Peyer's patch (tissue), 4 donors: ENCODE results near the gene FBXO31. TPM values are rescaled to one million over a fixed set of nuclear protein-coding genes. Genes with fewer than 3 reads are reported as not detected.
"Not testable (repeated sequence)": the region's sequence is repeated elsewhere in the genome, so short reads cannot be mapped to it uniquely, and the experiment has no call there.

Source experiments
- DNase-seq, 3 donors: peaks; one replicate each; pipeline ENCODE4 v3.0.0-alpha.2; 2017 to 2019
- H3K27ac ChIP-seq, 4 donors: fragments of 200-600 bp; sonication (generic); one replicate each; pipeline ENCODE4 v1.5.1; 2016 to 2019
- H3K27me3 ChIP-seq, 2 donors: fragments of 200-600 bp; sonication (generic); one replicate each; pipeline ENCODE4 v1.5.1; 2019
- H3K36me3 ChIP-seq, 3 donors: fragments of 200-600 bp; sonication (generic); one replicate each; pipeline ENCODE4 v1.5.1; 2016 to 2019
- H3K4me1 ChIP-seq, 4 donors: fragments of 200-600 bp; sonication (generic); one replicate each; pipeline ENCODE4 v1.5.1; 2016 to 2019
- H3K4me3 ChIP-seq, 4 donors: fragments of 200-600 bp; sonication (generic); 1 replicate in 3 of 4; 2 replicates in 1 of 4; pipeline ENCODE4 v1.5.1; 2016 to 2019; ENCODE audit warnings: mild to moderate bottlenecking in 1 of 4
- H3K9me3 ChIP-seq, 4 donors: fragments of 200-600 bp; sonication (generic); one replicate each; pipeline ENCODE4 v1.5.1; 2016 to 2019; ENCODE audit warnings: mild to moderate bottlenecking in 1 of 4
- POLR2A ChIP-seq, 2 donors: fragments of 450-650 bp; IDR thresholded peaks; one replicate each; pipeline ENCODE4 v1.5.1; 2017; ENCODE audit warnings: antibody characterized with exemption in 2 of 2, mild to moderate bottlenecking in 2 of 2, moderate library complexity in 2 of 2
- total RNA-seq, 4 donors: library from RNA; depleted of rRNA; stranded (reverse); fragments of >200 nt; gene quantifications; one replicate each; pipeline ENCODE4 v1.1.0, GENCODE V29; 2016
- TF ChIP-seq, protein P1 (sequence below), 6 experiments: fragments of 450-650 bp in 4 of 6; fragments of 200-600 bp in 2 of 6; sonication (generic) in 1 of 6; IDR thresholded peaks; one replicate each; pipeline ENCODE4 v1.5.1; 2017 to 2019; ENCODE audit warnings: antibody characterized with exemption in 6 of 6, mild to moderate bottlenecking in 3 of 6, moderate library complexity in 1 of 6

FBXO31 gene
- total RNA-seq, 4 donors from 2014 or later = 135 to 207 (median 191) TPM

- H3K27ac ChIP-seq = no peak overlapping the region
- H3K27me3 ChIP-seq = no peaks in the 10 kb centered on the region
- no peaks in the 10 kb centered on the region for H3K9me3 ChIP-seq
- TF ChIP-seq, protein P1, sequence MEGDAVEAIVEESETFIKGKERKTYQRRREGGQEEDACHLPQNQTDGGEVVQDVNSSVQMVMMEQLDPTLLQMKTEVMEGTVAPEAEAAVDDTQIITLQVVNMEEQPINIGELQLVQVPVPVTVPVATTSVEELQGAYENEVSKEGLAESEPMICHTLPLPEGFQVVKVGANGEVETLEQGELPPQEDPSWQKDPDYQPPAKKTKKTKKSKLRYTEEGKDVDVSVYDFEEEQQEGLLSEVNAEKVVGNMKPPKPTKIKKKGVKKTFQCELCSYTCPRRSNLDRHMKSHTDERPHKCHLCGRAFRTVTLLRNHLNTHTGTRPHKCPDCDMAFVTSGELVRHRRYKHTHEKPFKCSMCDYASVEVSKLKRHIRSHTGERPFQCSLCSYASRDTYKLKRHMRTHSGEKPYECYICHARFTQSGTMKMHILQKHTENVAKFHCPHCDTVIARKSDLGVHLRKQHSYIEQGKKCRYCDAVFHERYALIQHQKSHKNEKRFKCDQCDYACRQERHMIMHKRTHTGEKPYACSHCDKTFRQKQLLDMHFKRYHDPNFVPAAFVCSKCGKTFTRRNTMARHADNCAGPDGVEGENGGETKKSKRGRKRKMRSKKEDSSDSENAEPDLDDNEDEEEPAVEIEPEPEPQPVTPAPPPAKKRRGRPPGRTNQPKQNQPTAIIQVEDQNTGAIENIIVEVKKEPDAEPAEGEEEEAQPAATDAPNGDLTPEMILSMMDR (IDR thresholded peaks at IDR 0.05) = no peak
- no peak for TF ChIP-seq POLR2A (IDR thresholded peaks at IDR 0.05)
- H3K4me3 ChIP-seq = no peak overlapping the region
- peaks cover 0 to 6% (median 0%) of the 10 kb centered on the region in 4 donors for H3K4me1 ChIP-seq
- no peak for DNase-seq
- H3K36me3 ChIP-seq = peaks cover 0 to 85% (median 0%) of the 10 kb centered on the region in 3 donors
Observed at GRCh38 chr16:87340198-87340597, 43.4 kb downstream of the FBXO31 start.

GRCh38 chr16:87339724-87340105 lies 43.9 kb downstream of the FBXO31 start:
- not testable (repeated sequence) for H3K27me3 ChIP-seq, H3K4me3 ChIP-seq, DNase-seq, H3K27ac ChIP-seq, H3K4me1 ChIP-seq, H3K9me3 ChIP-seq
- H3K36me3 ChIP-seq = peaks cover 0 to 90% (median 0%) of the 10 kb centered on the region in 3 donors

DNA sequence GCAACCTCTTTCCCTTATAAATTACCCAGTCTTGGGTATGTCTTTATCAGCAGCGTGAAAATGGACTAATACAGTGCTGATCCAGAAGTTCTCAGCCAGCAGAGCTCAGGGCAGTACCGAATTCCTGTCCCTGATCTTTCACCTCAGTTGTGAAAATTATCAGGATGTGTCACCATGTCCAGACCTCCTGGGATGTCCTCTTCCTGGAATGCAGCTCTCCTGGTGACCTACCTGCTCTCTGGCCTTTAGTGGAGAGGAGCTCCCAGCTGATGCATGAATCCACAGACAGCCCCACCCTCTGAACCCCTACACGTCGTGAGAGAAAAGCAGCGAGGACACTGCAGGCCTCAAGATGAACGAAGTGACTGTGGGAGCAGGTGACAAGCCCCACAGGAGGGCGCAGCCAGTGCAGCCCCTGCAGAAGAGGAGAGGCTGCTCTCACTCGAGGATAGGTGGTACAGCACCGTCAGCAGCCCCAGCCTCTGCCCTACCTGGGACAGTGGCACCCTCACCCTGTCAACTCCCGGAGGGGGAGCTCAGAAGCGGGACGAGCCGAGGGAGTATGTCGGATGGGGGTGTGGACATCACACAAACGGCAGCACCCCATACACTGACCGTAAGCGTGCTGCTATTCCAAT lies 44.4 kb downstream of the FBXO31 start:
- TF ChIP-seq, protein P1 (IDR thresholded peaks at IDR 0.05) = no peak
- no peak for TF ChIP-seq POLR2A (IDR thresholded peaks at IDR 0.05)
- no peak for DNase-seq
- H3K4me1 ChIP-seq = no peaks in the 10 kb centered on the region

DNA sequence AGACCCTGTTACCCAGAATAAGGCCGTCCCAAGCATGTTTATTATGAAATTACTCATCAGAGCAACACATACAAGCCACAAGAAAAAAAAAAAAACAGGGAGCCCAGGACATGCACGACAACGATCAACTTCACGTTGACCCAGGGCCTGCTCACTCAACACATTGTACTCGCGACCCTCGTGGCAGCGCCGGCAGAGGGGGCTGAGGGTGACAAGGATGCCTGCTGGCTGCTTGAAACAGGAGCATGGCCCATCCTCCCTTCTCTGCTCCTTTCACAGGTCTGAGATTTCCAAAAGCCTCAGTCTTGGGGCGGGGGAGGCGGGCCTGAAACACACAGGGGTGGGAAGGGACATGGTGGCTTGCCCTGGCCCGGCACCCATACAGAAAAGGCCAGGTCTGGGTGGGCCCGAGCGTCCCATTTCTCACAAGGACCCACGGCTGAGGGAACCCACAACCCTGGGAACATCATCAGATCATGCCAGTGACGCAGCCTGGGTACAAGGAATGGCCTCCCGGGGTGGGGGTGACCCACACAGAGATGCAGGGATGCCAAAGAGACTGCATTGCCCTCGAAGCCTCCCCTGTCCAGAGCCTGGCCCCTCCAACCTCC lies 45.3 kb downstream of the FBXO31 start:
- Histone ChIP-seq H3K27me3 (no peaks in the 10 kb centered on the region), H3K9me3 (no peaks in the 10 kb centered on the region), H3K27ac (no peak overlapping the region), H3K36me3 (peaks cover 0 to 93% (median 0%) of the 10 kb centered on the region in 3 donors), H3K4me3 (no peak overlapping the region), H3K4me1 (no peaks in the 10 kb centered on the region)
- TF ChIP-seq POLR2A (IDR thresholded peaks at IDR 0.05) = no peak
- TF ChIP-seq, protein P1 (IDR thresholded peaks at IDR 0.05) = no peak
- no peak for DNase-seq

More for the DNA sequence above, 44.4 kb downstream of the FBXO31 start:
- Histone ChIP-seq H3K36me3 (peaks cover 0 to 93% (median 0%) of the 10 kb centered on the region in 3 donors), H3K4me3 (no peak overlapping the region), H3K9me3 (no peaks in the 10 kb centered on the region), H3K27ac (no peak overlapping the region), H3K27me3 (no peaks in the 10 kb centered on the region)

DNA sequence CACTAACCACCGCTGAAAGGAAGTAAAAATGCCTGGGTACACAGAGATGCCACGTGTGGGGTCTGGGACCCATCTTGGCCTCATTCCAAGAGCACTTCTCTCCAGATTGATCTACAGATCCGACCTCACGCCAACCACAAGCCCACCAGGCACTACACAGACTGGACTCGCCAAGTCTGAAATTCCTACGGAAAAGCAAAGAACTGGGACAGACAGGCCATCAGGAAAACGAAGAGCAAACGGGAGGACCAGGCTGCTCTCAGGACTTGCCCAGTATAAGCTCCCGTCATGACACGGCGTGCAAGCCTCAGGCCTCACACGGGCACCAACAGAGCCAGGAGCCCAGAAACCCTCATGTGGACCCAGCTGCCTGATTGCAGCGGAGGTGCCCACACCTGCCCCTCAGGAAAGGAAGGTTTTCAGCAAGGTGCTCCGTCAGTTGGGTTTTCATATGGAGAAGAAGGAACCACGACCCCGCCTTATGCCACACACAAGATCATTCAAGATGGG lies 46.3 kb downstream of the FBXO31 start:
- no peak for DNase-seq
- H3K36me3 ChIP-seq = peaks cover 0 to 92% (median 0%) of the 10 kb centered on the region in 3 donors
- no peak for TF ChIP-seq POLR2A (IDR thresholded peaks at IDR 0.05)
- TF ChIP-seq, protein P1 (IDR thresholded peaks at IDR 0.05) = no peak

More for the DNA sequence above, 46.3 kb downstream of the FBXO31 start:
- H3K9me3 ChIP-seq = no peaks in the 10 kb centered on the region
- H3K4me1 ChIP-seq = no peaks in the 10 kb centered on the region
- H3K27ac ChIP-seq = no peak overlapping the region
- no peak overlapping the region for H3K4me3 ChIP-seq
- no peaks in the 10 kb centered on the region for H3K27me3 ChIP-seq
